OCI-LY1 (cell line): ENCODE measurements around the gene LITAFD.
"Not testable (repeated sequence)": the region's sequence is repeated elsewhere in the genome, so short reads cannot be mapped to it uniquely, and the experiment has no call there.

Experiments used
- CTCF ChIP-seq: fragments of 200-600 bp; sonication (generic), shearing (Covaris generic); IDR thresholded peaks from 2 replicates; pipeline ENCODE4 v1.5.1; 2017; ENCODE audit warnings: mild to moderate bottlenecking, antibody characterized with exemption, low read length, moderate library complexity, mixed read lengths
- EZH2 ChIP-seq: fragments of 200-600 bp; sonication (generic), shearing (Covaris generic); IDR thresholded peaks from 2 replicates; pipeline ENCODE4 v1.8.0; 2017; ENCODE audit warnings: borderline replicate concordance, mixed run types, mild to moderate bottlenecking, antibody characterized with exemption, low read length, moderate library complexity, mixed read lengths

- TF ChIP-seq CTCF, EZH2: not testable (repeated sequence)
Measured at GRCh38 chr16:8875317-8875716, 6.8 kb upstream of the LITAFD start.
